Neural cell (in vitro differentiated cells): ENCODE results near the gene PTPN7. TPM values are rescaled to one million over a fixed set of nuclear protein-coding genes. Genes with fewer than 3 reads are reported as not detected.

Source experiments
- H2AFZ ChIP-seq: fragments of 200-600, 300-800 bp; sonication (generic), shearing (Covaris generic); 2 replicates; pipeline ENCODE4 v1.6.0; 2014; ENCODE audit warnings: low read depth, mild to moderate bottlenecking, antibody characterized with exemption, low read length, moderate library complexity
- H3F3A ChIP-seq: fragments of 200-600 bp; shearing (Covaris generic); 2 replicates; pipeline ENCODE4 v1.6.1; 2016; ENCODE audit warnings: mild to moderate bottlenecking, moderate library complexity, mixed read lengths, antibody characterized with exemption, low read length; ENCODE audit not compliant: insufficient read depth, poor library complexity, severe bottlenecking
- H3K27ac ChIP-seq: fragments of 200-600, 300-800 bp; sonication (generic), shearing (Covaris generic); 2 replicates; pipeline ENCODE4 v1.5.1; 2014; ENCODE audit warnings: mild to moderate bottlenecking, low read length, moderate library complexity
- H3K27me3 ChIP-seq: fragments of 300-800, 200-600 bp; sonication (generic), shearing (Covaris generic); 2 replicates; pipeline ENCODE4 v1.6.0; 2014; ENCODE audit warnings: mild to moderate bottlenecking, low read depth, low read length, moderate library complexity; ENCODE audit not compliant: insufficient read depth
- H3K36me3 ChIP-seq: fragments of 300-800, 200-600 bp; sonication (generic), shearing (Covaris generic); 2 replicates; pipeline ENCODE4 v1.5.1; 2014; ENCODE audit warnings: mild to moderate bottlenecking, antibody characterized with exemption, low read length, moderate library complexity; ENCODE audit not compliant: insufficient read depth
- H3K4me2 ChIP-seq: fragments of 300-800, 200-600 bp; sonication (generic), shearing (Covaris generic); 2 replicates; pipeline ENCODE4 v1.6.0; 2014; ENCODE audit warnings: mild to moderate bottlenecking, low read length
- H3K4me3 ChIP-seq: fragments of 300-800, 200-600 bp; sonication (generic), shearing (Covaris generic); 2 replicates; pipeline ENCODE4 v1.5.1; 2014; ENCODE audit warnings: mild to moderate bottlenecking, low read length, moderate library complexity
- H3K79me2 ChIP-seq: fragments of 200-600 bp; shearing (Covaris generic); replicated peaks from 2 replicates; pipeline ENCODE4 v1.6.0; 2014; ENCODE audit warnings: mild to moderate bottlenecking, low read length, moderate library complexity; ENCODE audit not compliant: insufficient read depth
- H3K9ac ChIP-seq: fragments of 300-800, 200-600 bp; sonication (generic), shearing (Covaris generic); 2 replicates; pipeline ENCODE4 v1.6.1; 2016; ENCODE audit warnings: mild to moderate bottlenecking, low read length, mixed read lengths
- H3K9me2 ChIP-seq: fragments of 200-600 bp; shearing (Covaris generic); 2 replicates; pipeline ENCODE4 v1.6.1; 2016; ENCODE audit warnings: mild to moderate bottlenecking, low read length, mixed read lengths; ENCODE audit not compliant: insufficient read depth
- H3K9me3 ChIP-seq: fragments of 200-600, 300-800 bp; sonication (generic), shearing (Covaris generic); 2 replicates; pipeline ENCODE4 v1.6.1; 2016; ENCODE audit warnings: mild to moderate bottlenecking, mixed run types, low read length, moderate library complexity, mixed read lengths
- H4K20me1 ChIP-seq: fragments of 200-600 bp; shearing (Covaris generic); 2 replicates; pipeline ENCODE4 v1.6.1; 2016; ENCODE audit warnings: mild to moderate bottlenecking, mixed run types; ENCODE audit not compliant: insufficient read depth
- EP300 ChIP-seq: fragments of 450-650 bp; conservative IDR thresholded peaks from 2 replicates; pipeline ENCODE4 v1.6.1; 2014; ENCODE audit warnings: antibody characterized with exemption, mild to moderate bottlenecking, moderate library complexity; ENCODE audit not compliant: poor library complexity, severe bottlenecking
- EZH2 ChIP-seq: fragments of 200-600, 300-800 bp; shearing (Covaris generic), sonication (generic); IDR thresholded peaks from 2 replicates; pipeline ENCODE4 v1.6.1; 2014; ENCODE audit warnings: antibody characterized with exemption, low read length, borderline replicate concordance, mild to moderate bottlenecking; ENCODE audit not compliant: insufficient read depth, poor library complexity, severe bottlenecking
- MXI1 ChIP-seq: fragments of 450-650 bp; conservative IDR thresholded peaks from 2 replicates; pipeline ENCODE4 v1.6.1; 2014; ENCODE audit warnings: antibody characterized with exemption, mild to moderate bottlenecking; ENCODE audit not compliant: poor library complexity, severe bottlenecking
- POLR2AphosphoS5 ChIP-seq: IDR thresholded peaks from 2 replicates; pipeline ENCODE4 v1.6.1; 2012
- RAD21 ChIP-seq: fragments of 450-650 bp; conservative IDR thresholded peaks from 2 replicates; pipeline ENCODE4 v1.6.1; 2014; ENCODE audit warnings: antibody characterized with exemption, mild to moderate bottlenecking, moderate library complexity
- SMC3 ChIP-seq: fragments of 450-650 bp; conservative IDR thresholded peaks from 2 replicates; pipeline ENCODE4 v1.6.1; 2014; ENCODE audit warnings: antibody characterized with exemption, mild to moderate bottlenecking, moderate library complexity; ENCODE audit not compliant: poor library complexity
- TAF1 ChIP-seq: IDR thresholded peaks from 2 replicates; pipeline ENCODE4 v1.6.1; 2012; ENCODE audit warnings: low read depth
- polyA plus RNA-seq: library from polyadenylated mRNA; depleted of rRNA; stranded (reverse); fragments of >200 nt; gene quantifications from 2 replicates; pipeline ENCODE4 v1.2.3, GENCODE V29; 2014
- TF ChIP-seq, protein P1 (sequence below): fragments of 450-650 bp; IDR thresholded peaks from 2 replicates; pipeline ENCODE4 v1.5.1; 2014; ENCODE audit warnings: antibody characterized with exemption, mild to moderate bottlenecking, moderate library complexity; ENCODE audit not compliant: poor library complexity, severe bottlenecking
- TF ChIP-seq, protein P2 (sequence below): IDR thresholded peaks from 2 replicates; pipeline ENCODE4 v1.6.1; 2012; ENCODE audit warnings: borderline replicate concordance

The PTPN7 gene
- polyA plus RNA-seq, 1 donor from 2014 or later, result 2.1 TPM

GRCh38 chr1:202204065-202204464, 43.7 kb upstream of the PTPN7 start:
- H3K27me3 ChIP-seq, result no peaks in the 10 kb centered on the region
- H3K9me3 ChIP-seq, result no peaks in the 10 kb centered on the region
- H3K79me2 ChIP-seq, result no peaks in the 10 kb centered on the region
- H2AFZ ChIP-seq, result no peak overlapping the region
- no peaks in the 10 kb centered on the region for H4K20me1 ChIP-seq
- no peak overlapping the region for H3K4me2 ChIP-seq
- H3K9ac ChIP-seq, result no peak overlapping the region
- no peak overlapping the region for H3K4me3 ChIP-seq
- H3K36me3 ChIP-seq, result no peaks in the 10 kb centered on the region
- H3K9me2 ChIP-seq, result no peaks in the 10 kb centered on the region
- TF ChIP-seq RAD21, result no peak
- no peak for TF ChIP-seq POLR2AphosphoS5
- no peak for TF ChIP-seq EP300
- TF ChIP-seq EZH2, result no peak
- TF ChIP-seq, protein P1, sequence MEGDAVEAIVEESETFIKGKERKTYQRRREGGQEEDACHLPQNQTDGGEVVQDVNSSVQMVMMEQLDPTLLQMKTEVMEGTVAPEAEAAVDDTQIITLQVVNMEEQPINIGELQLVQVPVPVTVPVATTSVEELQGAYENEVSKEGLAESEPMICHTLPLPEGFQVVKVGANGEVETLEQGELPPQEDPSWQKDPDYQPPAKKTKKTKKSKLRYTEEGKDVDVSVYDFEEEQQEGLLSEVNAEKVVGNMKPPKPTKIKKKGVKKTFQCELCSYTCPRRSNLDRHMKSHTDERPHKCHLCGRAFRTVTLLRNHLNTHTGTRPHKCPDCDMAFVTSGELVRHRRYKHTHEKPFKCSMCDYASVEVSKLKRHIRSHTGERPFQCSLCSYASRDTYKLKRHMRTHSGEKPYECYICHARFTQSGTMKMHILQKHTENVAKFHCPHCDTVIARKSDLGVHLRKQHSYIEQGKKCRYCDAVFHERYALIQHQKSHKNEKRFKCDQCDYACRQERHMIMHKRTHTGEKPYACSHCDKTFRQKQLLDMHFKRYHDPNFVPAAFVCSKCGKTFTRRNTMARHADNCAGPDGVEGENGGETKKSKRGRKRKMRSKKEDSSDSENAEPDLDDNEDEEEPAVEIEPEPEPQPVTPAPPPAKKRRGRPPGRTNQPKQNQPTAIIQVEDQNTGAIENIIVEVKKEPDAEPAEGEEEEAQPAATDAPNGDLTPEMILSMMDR, result no peak
- TF ChIP-seq SMC3, result no peak
- no peak for TF ChIP-seq TAF1
- TF ChIP-seq MXI1, result no peak
- no peak overlapping the region for H3K27ac ChIP-seq
- no peaks in the 10 kb centered on the region for H3F3A ChIP-seq

GRCh38 chr1:202203238-202204039, 43.0 kb upstream of the PTPN7 start:
- H2AFZ ChIP-seq, result no peak overlapping the region
- H3K4me3 ChIP-seq, result no peak overlapping the region
- no peak overlapping the region for H3K4me2 ChIP-seq
- H3K9me2 ChIP-seq, result no peaks in the 10 kb centered on the region
- H3K79me2 ChIP-seq, result no peaks in the 10 kb centered on the region
- H3K9me3 ChIP-seq, result no peaks in the 10 kb centered on the region
- H3K36me3 ChIP-seq, result no peaks in the 10 kb centered on the region
- H3K27ac ChIP-seq, result no peak overlapping the region
- TF ChIP-seq RAD21, result no peak
- no peak for TF ChIP-seq MXI1
- no peak for TF ChIP-seq EZH2
- no peak for TF ChIP-seq TAF1
- no peak for TF ChIP-seq POLR2AphosphoS5
- TF ChIP-seq EP300, result no peak
- TF ChIP-seq SMC3, result no peak
- TF ChIP-seq, protein P2, sequence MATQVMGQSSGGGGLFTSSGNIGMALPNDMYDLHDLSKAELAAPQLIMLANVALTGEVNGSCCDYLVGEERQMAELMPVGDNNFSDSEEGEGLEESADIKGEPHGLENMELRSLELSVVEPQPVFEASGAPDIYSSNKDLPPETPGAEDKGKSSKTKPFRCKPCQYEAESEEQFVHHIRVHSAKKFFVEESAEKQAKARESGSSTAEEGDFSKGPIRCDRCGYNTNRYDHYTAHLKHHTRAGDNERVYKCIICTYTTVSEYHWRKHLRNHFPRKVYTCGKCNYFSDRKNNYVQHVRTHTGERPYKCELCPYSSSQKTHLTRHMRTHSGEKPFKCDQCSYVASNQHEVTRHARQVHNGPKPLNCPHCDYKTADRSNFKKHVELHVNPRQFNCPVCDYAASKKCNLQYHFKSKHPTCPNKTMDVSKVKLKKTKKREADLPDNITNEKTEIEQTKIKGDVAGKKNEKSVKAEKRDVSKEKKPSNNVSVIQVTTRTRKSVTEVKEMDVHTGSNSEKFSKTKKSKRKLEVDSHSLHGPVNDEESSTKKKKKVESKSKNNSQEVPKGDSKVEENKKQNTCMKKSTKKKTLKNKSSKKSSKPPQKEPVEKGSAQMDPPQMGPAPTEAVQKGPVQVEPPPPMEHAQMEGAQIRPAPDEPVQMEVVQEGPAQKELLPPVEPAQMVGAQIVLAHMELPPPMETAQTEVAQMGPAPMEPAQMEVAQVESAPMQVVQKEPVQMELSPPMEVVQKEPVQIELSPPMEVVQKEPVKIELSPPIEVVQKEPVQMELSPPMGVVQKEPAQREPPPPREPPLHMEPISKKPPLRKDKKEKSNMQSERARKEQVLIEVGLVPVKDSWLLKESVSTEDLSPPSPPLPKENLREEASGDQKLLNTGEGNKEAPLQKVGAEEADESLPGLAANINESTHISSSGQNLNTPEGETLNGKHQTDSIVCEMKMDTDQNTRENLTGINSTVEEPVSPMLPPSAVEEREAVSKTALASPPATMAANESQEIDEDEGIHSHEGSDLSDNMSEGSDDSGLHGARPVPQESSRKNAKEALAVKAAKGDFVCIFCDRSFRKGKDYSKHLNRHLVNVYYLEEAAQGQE, result no peak
- TF ChIP-seq, protein P1, result no peak
- H3F3A ChIP-seq, result no peaks in the 10 kb centered on the region
- no peak overlapping the region for H3K9ac ChIP-seq
- H3K27me3 ChIP-seq, result no peaks in the 10 kb centered on the region
- H4K20me1 ChIP-seq, result no peaks in the 10 kb centered on the region
